Suprapubic skin (tissue), 4 donors: ENCODE data around the gene TIPARP.

Experiments used
- CTCF ChIP-seq, 2 donors: fragments of 200-600 bp in 1 of 2; fragments of 450-650 bp in 1 of 2; sonication (generic) in 1 of 2; IDR thresholded peaks; one replicate each; pipeline ENCODE4 v1.5.1; 2016 to 2019; ENCODE audit warnings: antibody characterized with exemption in 2 of 2, mild to moderate bottlenecking in 1 of 2, moderate library complexity in 1 of 2
- EP300 ChIP-seq: sonication (generic); formaldehyde crosslinking; IDR thresholded peaks from one replicate; pipeline ENCODE4 v1.6.1; 2017; ENCODE audit warnings: antibody characterized with exemption
- POLR2A ChIP-seq, 2 donors: fragments of 450-650 bp; IDR thresholded peaks; one replicate each; pipeline ENCODE4 v1.6.1; 2017; ENCODE audit warnings: antibody characterized with exemption in 2 of 2, mild to moderate bottlenecking in 2 of 2, moderate library complexity in 2 of 2
- POLR2AphosphoS5 ChIP-seq, 3 donors: sonication (generic); formaldehyde crosslinking; IDR thresholded peaks; one replicate each; pipeline ENCODE4 v1.6.1; 2017; ENCODE audit warnings: antibody characterized with exemption in 3 of 3

DNA sequence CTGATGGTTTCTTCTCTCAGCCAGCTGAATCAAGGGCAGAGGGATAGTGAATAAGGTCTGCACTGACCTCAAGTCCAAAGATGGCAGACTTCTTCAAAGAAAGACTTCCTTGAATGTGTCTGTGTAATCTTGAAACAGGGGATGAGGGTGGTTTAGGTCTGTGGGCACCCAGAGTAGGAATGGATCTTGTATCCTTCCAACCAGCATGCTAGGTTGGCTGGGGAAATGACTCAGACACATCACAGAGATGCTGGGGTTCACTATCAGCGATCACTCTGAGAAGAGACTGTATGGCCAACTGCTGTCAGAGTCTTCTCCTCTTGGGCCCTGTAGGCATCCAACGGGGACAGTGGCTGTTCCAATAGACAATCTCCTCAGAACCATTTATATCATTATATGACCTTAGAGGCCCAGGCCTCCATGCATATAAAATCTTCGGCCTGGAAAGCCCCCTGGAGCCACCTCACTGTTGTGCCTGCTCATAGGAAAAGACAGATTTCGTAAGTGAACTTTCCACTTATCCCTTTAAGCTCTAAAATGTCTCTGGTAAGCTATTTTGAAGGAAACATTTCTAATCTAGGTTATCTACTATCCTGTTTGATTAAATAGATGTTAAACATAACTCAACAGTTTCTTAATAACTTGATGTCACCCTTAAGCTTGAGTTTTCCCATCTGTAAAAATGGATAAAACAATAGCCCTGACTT, 58.5 kb downstream of the TIPARP start:
- no peak for TF ChIP-seq CTCF (IDR thresholded peaks at IDR 0.05)
- TF ChIP-seq EP300, result no peak
- no peak for TF ChIP-seq POLR2AphosphoS5 (IDR thresholded peaks at IDR 0.05)
- TF ChIP-seq POLR2A (IDR thresholded peaks at IDR 0.05), result no peak
